Esophagus muscularis mucosa (tissue), 2 donors: Measurements from ENCODE around the gene RPN1.

Source experiments
- POLR2A ChIP-seq: fragments of 450-650 bp; IDR thresholded peaks from one replicate; pipeline ENCODE4 v1.6.1; 2017; ENCODE audit warnings: antibody characterized with exemption, moderate library complexity, mild to moderate bottlenecking, low read depth
- POLR2AphosphoS5 ChIP-seq, 2 donors: sonication (generic); formaldehyde crosslinking; IDR thresholded peaks; one replicate each; pipeline ENCODE4 v1.6.1; 2017; ENCODE audit warnings: antibody characterized with exemption in 2 of 2

GRCh38 chr3:128616516-128617269, 33.9 kb downstream of the RPN1 start:
- TF ChIP-seq POLR2A (no peak), POLR2AphosphoS5 (IDR thresholded peaks at IDR 0.05) (no peak)
